NCI-H526 treated with DMSO at 0.1 percent for 48 hours (cell line): Measurements from ENCODE around the gene CNTN4.
"Not testable (repeated sequence)": the region's sequence is repeated elsewhere in the genome, so short reads cannot be mapped to it uniquely, and the experiment has no call there.

ENCODE experiments used
- DNase-seq: peaks from one replicate; lab custom pipeline; 2025; lab: John Stamatoyannopoulos, UW

CNTN4 gene

DNA sequence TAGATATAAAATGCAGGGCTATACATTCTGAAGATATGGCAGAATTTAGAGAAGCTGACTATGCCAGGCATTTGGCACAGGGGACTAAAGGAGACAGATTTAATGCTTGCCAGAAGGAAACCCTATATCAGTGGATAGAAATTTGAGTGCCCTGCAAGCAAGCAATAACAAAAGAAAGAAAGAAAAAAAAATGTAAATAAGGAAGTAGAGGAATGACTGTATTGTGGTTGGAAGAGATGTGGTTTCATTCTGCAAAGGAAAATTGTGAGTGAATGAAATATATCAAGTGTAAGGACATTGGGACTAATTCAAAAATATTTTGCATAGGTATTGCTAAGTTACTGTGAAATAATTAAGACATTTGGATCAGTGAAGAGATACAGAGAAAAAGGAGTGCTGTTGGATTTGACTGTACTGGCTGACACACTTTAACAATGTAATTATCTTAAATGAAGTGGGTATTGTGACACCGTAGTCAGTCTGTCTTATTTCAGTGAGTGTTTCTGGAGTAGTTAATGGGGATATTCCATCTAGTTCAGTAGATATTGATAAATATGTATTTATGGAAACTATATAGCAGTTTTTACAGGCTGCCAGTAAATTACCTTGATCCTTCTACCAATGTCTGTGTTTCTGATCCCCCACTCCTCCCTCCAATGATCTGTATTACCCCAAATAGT lies 418.2 kb downstream of the CNTN4 start:
- DNase-seq: no peak

DNA sequence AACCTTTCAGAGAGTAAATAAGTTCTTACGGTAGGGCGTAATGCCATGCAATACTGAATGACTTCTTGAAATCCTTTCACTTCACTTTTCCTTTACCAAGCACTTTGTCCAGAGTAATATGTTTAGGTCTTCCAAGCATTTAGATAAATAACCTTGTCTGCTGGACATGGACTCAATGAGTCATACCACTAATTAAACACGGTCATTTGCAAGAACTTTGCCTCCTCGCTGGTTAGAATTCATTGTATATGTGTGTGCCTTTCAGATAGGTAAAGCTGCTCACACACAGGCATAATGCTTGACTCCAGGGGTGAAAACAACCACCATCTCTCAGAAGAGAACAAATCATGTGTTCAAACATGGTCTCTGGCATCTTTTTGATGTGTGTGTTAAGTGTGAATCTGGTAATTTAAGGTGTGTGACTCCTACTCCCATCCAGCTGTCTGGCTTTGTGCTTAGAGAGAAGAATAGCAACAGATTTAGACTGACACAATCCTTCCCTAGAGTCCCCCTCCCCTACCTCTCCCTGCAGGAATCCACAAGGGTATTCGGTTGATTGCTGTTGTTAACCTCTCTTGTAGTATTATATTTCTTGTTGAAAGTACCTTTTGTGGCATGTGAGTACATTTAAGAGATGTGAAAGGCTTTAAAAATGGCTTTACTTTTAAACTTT lies 419.0 kb downstream of the CNTN4 start:
- DNase-seq: no peak

- DNase-seq: no peak
Observed at GRCh38 chr3:2523281-2523836, 424.7 kb downstream of the CNTN4 start.

GRCh38 chr3:2525968-2526367 lies 427.3 kb downstream of the CNTN4 start:
- no peak for DNase-seq

DNA sequence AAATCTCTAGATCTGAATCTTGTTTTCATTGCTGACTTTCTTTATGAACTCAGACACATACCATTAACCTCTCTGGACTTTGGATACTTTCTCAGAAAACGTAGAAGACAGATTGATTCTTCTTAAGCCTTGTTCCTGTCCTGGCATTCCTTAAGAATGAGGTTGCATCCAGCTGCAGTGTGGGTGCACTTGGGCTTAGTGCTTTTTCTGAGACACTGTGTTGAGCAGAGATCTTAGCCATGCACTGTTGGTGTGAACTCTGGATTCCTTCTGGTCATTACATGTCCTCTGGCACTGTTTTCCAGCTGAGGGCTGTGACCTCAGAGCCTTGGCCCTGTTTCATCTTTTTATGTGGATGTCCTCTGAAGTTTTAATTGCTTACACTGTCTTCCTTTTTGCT lies 428.3 kb downstream of the CNTN4 start:
- no peak for DNase-seq

- peak; percentile 22 for DNase-seq
Observed at GRCh38 chr3:2527328-2527727, 428.7 kb downstream of the CNTN4 start.

- DNase-seq: not testable (repeated sequence)
Observed at GRCh38 chr3:2534767-2535166, 436.1 kb downstream of the CNTN4 start.

GRCh38 chr3:2535206-2535605 lies 436.5 kb downstream of the CNTN4 start:
- DNase-seq: no peak

GRCh38 chr3:2536575-2536974 lies 437.9 kb downstream of the CNTN4 start:
- no peak for DNase-seq

GRCh38 chr3:2540115-2540514 lies 441.4 kb downstream of the CNTN4 start:
- DNase-seq: no peak

- no peak for DNase-seq
Observed at GRCh38 chr3:2543247-2543646, 444.6 kb downstream of the CNTN4 start.

DNA sequence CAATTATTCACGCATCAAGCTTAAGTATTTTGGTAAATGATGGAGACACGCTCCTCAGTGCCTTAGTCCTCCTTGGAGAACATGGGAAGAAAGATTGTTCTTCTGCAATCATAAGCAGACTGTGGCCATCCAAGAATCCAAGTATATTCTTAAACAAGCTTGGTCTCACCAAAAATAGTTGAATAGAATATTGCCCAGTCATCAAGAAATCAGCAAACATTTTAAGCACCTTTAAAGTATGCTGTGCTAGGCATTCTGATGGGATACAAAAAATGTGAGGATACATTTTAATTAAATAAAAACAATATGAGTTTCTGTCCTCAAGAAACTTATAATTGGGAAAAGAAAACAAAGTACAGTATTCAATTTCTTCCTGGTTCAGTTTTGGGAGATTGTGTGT lies 445.5 kb downstream of the CNTN4 start:
- DNase-seq: no peak

GRCh38 chr3:2544718-2545117 lies 446.1 kb downstream of the CNTN4 start:
- no peak for DNase-seq

GRCh38 chr3:2547049-2547448 lies 448.4 kb downstream of the CNTN4 start:
- no peak for DNase-seq

GRCh38 chr3:2554656-2555055 lies 456.0 kb downstream of the CNTN4 start:
- no peak for DNase-seq

DNA sequence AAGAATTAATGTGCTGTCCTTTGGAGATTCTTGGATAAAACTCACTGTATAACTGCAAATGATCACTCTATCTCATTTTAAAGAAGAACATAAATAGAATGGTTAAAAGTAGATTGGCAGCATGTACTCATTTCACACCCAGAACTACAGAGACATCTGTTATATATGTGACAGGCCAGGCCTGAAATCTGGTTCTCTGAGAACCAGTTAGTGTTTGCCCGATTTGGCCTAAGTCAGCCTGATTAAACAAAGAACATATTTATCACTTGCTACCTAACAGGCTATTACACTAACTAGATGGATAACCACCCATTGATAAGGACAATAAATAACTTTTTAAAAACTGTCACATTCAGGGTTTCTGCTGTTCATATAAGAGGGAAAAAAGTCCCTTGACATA lies 460.1 kb downstream of the CNTN4 start:
- no peak for DNase-seq

DNA sequence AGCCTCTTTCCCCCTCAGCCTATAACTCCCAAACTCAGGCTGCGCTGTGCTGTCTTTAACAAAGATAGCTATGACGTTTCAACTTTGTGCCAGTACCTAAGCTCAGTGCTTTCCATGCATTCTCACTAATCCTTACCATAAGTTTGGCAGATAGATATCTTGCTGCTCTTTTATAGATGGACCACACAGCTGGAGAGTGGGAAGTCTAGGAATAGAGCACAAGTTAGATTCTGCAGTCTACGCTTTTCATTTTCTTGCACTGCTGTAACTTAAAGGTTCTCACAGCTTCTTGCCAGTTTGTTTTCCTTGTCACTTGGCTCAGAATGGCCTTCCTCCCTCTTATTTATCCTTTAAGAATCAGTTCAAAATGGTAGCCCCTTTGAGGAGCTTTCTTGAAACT lies 468.8 kb downstream of the CNTN4 start:
- no peak for DNase-seq

- no peak for DNase-seq
Observed at GRCh38 chr3:2568156-2568555, 469.5 kb downstream of the CNTN4 start.

GRCh38 chr3:2568929-2569328 lies 470.3 kb downstream of the CNTN4 start:
- DNase-seq: no peak

- no peak for DNase-seq
Observed at GRCh38 chr3:2577571-2577970, 478.9 kb downstream of the CNTN4 start.

- DNase-seq: no peak
Observed at GRCh38 chr3:2578560-2578959, 479.9 kb downstream of the CNTN4 start.

- DNase-seq: no peak
Observed at GRCh38 chr3:2579206-2579605, 480.5 kb downstream of the CNTN4 start.

GRCh38 chr3:2583046-2583445 lies 484.4 kb downstream of the CNTN4 start:
- no peak for DNase-seq
